ENCODE results near the gene RASA3. TPM values are rescaled to one million over a fixed set of nuclear protein-coding genes. Genes with fewer than 3 reads are reported as not detected.

RASA3 gene
- total and polyA plus RNA-seq, 7 donors: 4.2 to 22.4 (median 16.9) TPM

- Histone ChIP-seq H3K9me3 (no peaks in the 10 kb centered on the region), H3K27ac (peak overlapping the region in 1 of 4 donors; percentile 89), H3K4me1 (peaks cover 0 to 19% (median 18%) of the 10 kb centered on the region in 4 donors), H3K4me3 (no peak overlapping the region), H3K36me3 (peaks cover 0 to 7% (median 1%) of the 10 kb centered on the region in 4 donors), H3K27me3 (no peaks in the 10 kb centered on the region)
- DNase-seq: peak; percentile 64
- intact Hi-C loops (cut with DNase I): no loop called here
- TF ChIP-seq POLR2A (IDR thresholded peaks at IDR 0.05): no peak
- no peak for TF ChIP-seq EP300 (IDR thresholded peaks at IDR 0.05)
- no peak for TF ChIP-seq CTCF (IDR thresholded peaks at IDR 0.05)
- no peak for TF ChIP-seq POLR2AphosphoS5 (IDR thresholded peaks at IDR 0.05)
- WGBS, 2 donors: 89 to 96% methylated on average over 25 of the region's 25 CpGs
These were observed 163.0 kb downstream of the RASA3 start for GRCh38 chr13:113969311-113969972.

- no peaks in the 10 kb centered on the region for H3K27me3 ChIP-seq
- intact Hi-C loops (cut with DNase I): no loop called here
- H3K4me1 ChIP-seq: peaks cover 0 to 19% (median 18%) of the 10 kb centered on the region in 4 donors
- no peak overlapping the region for H3K4me3 ChIP-seq
- no peaks in the 10 kb centered on the region for H3K9me3 ChIP-seq
- DNase-seq: peak; percentile 40
- 94 to 97% methylated on average over 17 of the region's 17 CpGs for WGBS, 2 donors
- TF ChIP-seq POLR2AphosphoS5 (IDR thresholded peaks at IDR 0.05) (no peak), POLR2A (IDR thresholded peaks at IDR 0.05) (no peak), EP300 (IDR thresholded peaks at IDR 0.05) (no peak), CTCF (IDR thresholded peaks at IDR 0.05) (no peak)
- peaks cover 0 to 3% (median 0%) of the 10 kb centered on the region in 4 donors for H3K36me3 ChIP-seq
- no peak overlapping the region for H3K27ac ChIP-seq
These were observed 163.7 kb downstream of the RASA3 start for GRCh38 chr13:113968463-113969310.

- H3K4me3 ChIP-seq: no peak overlapping the region
These were observed 164.5 kb downstream of the RASA3 start for GRCh38 chr13:113967729-113968462.

More at GRCh38 chr13:113967729-113968462, 164.5 kb downstream of the RASA3 start:
- intact Hi-C loops (cut with DNase I): no loop called here
- no peak for TF ChIP-seq EP300 (IDR thresholded peaks at IDR 0.05)
- no peak for TF ChIP-seq POLR2A (IDR thresholded peaks at IDR 0.05)
- no peak for TF ChIP-seq POLR2AphosphoS5 (IDR thresholded peaks at IDR 0.05)
- no peak for TF ChIP-seq CTCF (IDR thresholded peaks at IDR 0.05)
- peak; percentile 54 for DNase-seq
- H3K4me1 ChIP-seq: peaks cover 0 to 19% (median 18%) of the 10 kb centered on the region in 4 donors
- no peaks in the 10 kb centered on the region for H3K9me3 ChIP-seq
- no peaks in the 10 kb centered on the region for H3K27me3 ChIP-seq
- 93% methylated on average over 20 of the region's 20 CpGs for WGBS, 2 donors
- H3K27ac ChIP-seq: no peak overlapping the region
- no peaks in the 10 kb centered on the region for H3K36me3 ChIP-seq

Data from sigmoid colon (tissue), 7 donors.